Ishikawa (cell line): ENCODE results near the gene SF3B1.

Experiments
- CEBPB ChIP-seq: IDR thresholded peaks from 2 replicates; pipeline ENCODE4 v1.6.1; 2012
- EP300 ChIP-seq: IDR thresholded peaks from 2 replicates; pipeline ENCODE4 v1.6.1; 2012; ENCODE audit warnings: borderline replicate concordance
- RAD21 ChIP-seq: IDR thresholded peaks from 2 replicates; pipeline ENCODE4 v1.6.1; 2012; ENCODE audit warnings: low read depth
- TAF1 ChIP-seq: IDR thresholded peaks from 2 replicates; pipeline ENCODE4 v1.6.1; 2012; ENCODE audit warnings: low read depth, mild to moderate bottlenecking
- YY1 ChIP-seq: IDR thresholded peaks from 2 replicates; pipeline ENCODE4 v1.6.1; 2012; ENCODE audit warnings: low read depth
- TF ChIP-seq, protein P1 (sequence below): IDR thresholded peaks from 2 replicates; pipeline ENCODE4 v1.6.1; 2012
- TF ChIP-seq, protein P2 (sequence below): IDR thresholded peaks from 2 replicates; pipeline ENCODE4 v1.6.1; 2012; ENCODE audit warnings: low read depth, mild to moderate bottlenecking
- TF ChIP-seq, protein P3 (sequence below): IDR thresholded peaks from 2 replicates; pipeline ENCODE4 v1.6.1; 2012

- TF ChIP-seq CEBPB = no peak
- TF ChIP-seq RAD21 = no peak
- TF ChIP-seq, protein P1, sequence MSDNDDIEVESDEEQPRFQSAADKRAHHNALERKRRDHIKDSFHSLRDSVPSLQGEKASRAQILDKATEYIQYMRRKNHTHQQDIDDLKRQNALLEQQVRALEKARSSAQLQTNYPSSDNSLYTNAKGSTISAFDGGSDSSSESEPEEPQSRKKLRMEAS = no peak
- no peak for TF ChIP-seq EP300
- no peak for TF ChIP-seq YY1
- TF ChIP-seq, protein P2, sequence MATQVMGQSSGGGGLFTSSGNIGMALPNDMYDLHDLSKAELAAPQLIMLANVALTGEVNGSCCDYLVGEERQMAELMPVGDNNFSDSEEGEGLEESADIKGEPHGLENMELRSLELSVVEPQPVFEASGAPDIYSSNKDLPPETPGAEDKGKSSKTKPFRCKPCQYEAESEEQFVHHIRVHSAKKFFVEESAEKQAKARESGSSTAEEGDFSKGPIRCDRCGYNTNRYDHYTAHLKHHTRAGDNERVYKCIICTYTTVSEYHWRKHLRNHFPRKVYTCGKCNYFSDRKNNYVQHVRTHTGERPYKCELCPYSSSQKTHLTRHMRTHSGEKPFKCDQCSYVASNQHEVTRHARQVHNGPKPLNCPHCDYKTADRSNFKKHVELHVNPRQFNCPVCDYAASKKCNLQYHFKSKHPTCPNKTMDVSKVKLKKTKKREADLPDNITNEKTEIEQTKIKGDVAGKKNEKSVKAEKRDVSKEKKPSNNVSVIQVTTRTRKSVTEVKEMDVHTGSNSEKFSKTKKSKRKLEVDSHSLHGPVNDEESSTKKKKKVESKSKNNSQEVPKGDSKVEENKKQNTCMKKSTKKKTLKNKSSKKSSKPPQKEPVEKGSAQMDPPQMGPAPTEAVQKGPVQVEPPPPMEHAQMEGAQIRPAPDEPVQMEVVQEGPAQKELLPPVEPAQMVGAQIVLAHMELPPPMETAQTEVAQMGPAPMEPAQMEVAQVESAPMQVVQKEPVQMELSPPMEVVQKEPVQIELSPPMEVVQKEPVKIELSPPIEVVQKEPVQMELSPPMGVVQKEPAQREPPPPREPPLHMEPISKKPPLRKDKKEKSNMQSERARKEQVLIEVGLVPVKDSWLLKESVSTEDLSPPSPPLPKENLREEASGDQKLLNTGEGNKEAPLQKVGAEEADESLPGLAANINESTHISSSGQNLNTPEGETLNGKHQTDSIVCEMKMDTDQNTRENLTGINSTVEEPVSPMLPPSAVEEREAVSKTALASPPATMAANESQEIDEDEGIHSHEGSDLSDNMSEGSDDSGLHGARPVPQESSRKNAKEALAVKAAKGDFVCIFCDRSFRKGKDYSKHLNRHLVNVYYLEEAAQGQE = no peak
- TF ChIP-seq, protein P3, sequence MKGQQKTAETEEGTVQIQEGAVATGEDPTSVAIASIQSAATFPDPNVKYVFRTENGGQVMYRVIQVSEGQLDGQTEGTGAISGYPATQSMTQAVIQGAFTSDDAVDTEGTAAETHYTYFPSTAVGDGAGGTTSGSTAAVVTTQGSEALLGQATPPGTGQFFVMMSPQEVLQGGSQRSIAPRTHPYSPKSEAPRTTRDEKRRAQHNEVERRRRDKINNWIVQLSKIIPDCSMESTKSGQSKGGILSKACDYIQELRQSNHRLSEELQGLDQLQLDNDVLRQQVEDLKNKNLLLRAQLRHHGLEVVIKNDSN = no peak
- no peak for TF ChIP-seq TAF1
Measured at GRCh38 chr2:197477797-197478196, 43.0 kb upstream of the SF3B1 start.
